GM19328 (cell line): ENCODE results near the gene BID.
"Not testable (repeated sequence)": the region's sequence is repeated elsewhere in the genome, so short reads cannot be mapped to it uniquely, and the experiment has no call there.

Experiments
- ATAC-seq: cut with Tn5 transposase; IDR thresholded peaks from one replicate; pipeline ENCODE4 v1.9.1; 2021; ENCODE audit warnings: mild to moderate bottlenecking, moderate library complexity; ENCODE audit not compliant: unreplicated experiment

BID gene

DNA sequence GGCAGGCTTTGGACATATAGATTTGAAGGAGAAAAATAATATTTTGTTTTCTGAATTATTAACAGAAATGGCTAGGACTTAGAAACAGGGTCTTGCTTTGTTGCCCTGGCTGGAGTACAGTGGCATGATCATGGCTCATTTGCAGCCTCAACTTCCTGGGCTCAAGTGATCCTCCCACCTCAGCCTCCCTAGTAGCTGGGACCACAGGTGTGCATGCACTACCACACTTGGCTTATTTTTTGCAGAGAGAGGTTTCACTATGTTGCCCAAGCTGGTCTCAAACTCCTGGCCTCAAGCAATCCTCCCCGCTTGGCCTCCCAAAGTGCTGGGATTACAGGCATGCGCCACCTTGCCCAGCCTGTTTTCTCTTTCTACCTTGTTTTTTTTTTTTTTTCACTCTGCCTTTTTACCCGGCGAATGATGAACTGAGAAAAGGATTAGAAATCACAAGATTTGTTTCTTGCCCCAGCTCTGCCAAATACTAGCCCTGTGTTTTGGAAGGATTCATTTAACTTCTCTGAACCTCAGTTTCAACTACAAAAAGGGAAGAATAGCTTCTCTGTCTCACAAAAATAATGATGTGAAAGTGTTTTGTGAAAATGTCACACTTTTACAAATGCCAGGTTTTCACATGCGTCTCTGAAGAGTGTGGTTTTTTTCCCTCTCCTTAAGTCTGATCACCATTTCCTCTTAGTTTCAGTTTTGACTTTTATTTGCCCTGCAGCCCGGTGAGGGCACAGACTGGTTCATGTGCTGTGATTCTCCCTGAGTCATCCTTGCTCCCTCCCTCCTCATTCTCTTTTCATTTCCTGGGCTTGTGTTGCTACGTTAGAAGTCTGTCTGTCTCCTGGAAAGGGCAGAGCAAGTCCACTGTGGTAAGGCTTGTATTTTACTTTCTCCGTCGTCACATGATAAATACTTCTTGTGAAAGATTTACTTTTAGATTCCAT lies 68.0 kb downstream of the BID start:
- no peak for ATAC-seq

DNA sequence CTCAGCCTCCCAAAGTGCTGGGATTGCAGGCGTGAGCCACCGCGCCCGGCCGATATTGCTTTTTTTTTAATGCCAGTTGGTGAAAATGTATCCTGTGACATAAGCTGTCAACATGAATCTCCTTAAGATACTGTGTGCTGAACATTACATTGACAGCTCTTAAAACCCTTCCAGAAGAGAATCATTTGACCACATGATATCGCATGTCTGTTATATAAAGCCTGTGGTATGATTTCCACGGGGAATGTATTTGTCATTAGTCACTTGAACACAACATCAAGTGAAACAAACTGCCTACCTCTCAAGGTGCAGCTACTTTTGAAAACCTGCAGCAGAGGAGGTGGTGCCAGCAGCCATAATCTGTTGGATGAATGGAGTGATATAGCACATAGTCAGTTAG lies 68.7 kb downstream of the BID start:
- ATAC-seq: no peak

DNA sequence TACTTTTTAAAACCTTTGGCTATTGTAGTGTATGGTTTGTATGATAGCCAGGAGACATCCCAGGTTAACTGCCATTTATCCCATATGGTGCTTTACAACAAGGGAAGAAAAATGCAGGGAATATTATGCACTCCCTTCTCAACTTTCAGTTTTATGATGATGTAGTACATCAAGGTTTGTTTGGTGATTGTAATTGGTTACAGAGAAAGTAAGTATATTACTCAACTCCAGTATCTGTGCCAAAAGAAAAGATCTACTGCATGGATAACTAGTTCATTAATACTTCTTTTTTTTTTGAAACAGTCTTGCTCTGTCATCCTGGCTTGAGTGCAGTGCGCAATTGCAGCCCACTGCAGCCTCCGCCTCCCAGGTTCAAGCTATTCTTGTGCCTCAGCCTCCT lies 70.5 kb downstream of the BID start:
- ATAC-seq: no peak

DNA sequence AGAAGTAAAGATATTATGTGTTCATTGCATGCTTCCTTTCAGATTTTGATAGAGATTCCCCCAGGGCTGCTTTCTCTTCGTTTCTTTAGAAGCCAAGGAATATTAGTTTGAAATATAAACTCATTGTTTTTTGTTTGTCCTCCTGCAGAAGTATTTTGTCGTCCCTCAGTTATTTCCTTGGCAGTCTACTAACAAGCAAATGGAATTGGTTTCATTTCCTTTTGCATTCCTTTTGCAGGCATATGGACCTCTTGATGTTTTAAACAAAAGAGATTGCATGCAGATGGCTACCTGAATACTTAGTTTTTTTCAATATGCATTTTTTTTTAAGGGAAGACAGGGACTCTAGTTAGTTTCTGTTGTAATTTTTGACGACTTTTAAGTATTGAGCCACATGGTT lies 73.5 kb downstream of the BID start:
- no peak for ATAC-seq

DNA sequence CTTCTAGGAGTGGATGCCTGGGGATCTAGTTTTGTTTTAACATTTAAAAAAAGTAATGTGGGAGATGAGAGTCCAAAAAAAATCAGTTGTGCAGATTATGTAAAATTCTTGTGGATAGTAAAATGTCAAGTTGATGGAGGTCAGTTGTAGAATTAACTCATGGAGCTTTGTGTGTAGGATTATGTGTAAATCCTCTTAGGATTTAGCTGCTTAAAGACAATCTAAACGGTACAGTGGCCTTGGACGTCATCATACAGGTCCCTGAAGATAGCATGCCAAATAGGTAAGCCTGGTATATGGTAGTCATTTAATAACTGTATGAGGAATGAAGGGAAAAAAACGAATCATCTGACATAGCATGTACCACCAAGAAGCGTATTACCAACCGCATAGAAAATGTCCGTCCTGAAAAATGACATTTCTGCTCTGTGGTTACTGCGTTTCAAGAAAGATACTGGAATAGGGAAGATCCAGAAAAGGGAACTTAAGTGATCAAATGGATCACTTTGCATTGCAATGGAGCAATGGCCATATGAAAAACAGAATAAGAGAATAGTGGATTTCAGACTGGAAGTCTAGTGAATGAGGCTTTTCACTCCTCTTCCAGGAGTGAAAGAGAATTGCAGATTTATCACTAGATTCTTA lies 74.5 kb downstream of the BID start:
- ATAC-seq: no peak

DNA sequence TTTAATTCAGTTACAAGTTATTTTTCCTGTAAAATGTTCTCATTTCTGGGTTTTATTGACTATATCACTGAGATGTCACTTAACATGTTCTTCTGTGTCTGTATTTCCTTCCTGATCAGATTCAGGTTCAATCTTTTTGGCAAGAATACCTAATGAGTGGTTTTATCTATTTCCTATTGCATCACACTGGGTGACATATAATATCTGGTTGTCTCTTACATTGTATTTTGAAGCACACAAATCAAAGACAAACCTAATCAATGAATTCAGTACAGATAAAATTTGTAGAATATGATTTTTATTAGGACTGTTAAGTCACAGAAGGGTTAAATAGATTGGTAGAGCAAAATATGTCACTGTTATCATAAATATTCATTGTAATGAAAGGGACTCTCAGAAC lies 75.3 kb downstream of the BID start:
- no peak for ATAC-seq

DNA sequence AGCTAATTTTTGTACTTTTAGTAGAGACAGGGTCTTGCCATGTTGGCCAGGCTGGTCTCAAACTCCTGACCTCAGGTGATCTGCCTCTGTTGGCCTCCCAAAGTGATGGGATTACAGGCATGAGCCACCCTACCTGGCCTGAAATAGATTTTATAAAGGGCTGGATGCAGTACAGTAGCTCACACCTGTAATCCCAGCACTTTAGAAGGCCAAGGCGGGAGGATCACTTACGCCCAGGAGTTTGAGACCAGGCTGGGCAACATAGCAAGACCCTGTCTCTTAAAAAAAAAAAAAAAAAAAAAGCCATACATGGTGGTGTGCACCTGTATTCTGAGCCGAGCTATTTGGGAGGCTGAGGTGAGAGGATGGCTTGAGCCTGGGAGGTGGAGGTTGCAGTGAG lies 76.0 kb downstream of the BID start:
- ATAC-seq: not testable (repeated sequence)

DNA sequence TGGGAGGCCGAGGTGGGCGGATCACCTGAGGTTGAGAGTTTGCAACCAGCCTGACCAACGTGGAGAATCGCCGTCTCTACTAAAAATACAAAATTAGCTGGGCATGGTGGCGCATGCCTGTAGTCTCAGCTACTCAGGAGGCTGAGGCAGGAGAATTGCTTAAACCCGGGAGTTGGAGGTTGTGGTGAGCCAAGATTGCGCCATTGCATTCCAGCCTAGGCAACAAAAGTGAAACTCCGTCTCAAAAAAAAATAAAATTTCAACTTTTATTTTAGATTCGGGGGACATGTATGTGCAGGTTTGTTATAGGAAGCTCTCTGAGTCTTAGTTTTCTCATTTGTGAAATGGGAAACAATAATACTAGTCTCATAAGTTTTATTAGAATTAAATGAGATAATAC lies 77.1 kb downstream of the BID start:
- ATAC-seq: not testable (repeated sequence)

DNA sequence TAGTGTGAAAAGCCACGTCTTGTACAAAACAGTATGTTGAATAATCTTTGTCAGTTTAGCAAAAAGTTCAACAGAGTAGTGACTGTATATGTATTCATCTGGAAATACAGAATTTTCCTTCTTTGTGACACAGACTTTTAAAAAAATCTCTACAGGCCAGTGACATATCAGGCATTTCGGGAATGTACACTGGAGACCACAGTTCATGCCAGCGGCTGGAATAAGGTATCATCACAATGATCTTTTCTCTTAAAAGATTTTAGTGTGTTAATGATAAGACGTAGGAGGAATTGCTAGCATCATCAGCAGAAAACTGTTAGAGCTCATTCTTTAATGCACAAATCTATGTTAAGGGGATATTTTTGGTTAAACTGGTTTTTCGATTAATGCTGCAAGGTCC lies 78.3 kb downstream of the BID start:
- ATAC-seq: no peak

DNA sequence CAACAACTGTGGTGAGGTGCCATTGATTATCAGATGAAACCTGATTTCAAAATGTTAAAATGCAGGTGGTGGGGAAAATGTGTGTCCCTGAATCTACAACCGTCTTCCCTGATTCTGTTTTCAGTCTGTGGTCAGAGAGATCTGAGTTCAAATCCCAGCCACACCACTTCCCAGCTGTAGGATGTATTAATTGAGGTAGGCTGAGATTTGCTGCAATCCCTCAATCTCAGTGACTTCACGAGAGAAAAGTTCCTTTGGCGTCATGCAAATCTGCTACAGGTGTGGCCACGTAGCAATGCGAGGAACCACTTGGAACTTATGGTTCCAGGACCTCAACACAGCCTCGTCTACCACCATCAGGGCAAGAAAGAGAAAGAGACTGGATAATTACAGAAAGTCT lies 79.5 kb downstream of the BID start:
- ATAC-seq: no peak

DNA sequence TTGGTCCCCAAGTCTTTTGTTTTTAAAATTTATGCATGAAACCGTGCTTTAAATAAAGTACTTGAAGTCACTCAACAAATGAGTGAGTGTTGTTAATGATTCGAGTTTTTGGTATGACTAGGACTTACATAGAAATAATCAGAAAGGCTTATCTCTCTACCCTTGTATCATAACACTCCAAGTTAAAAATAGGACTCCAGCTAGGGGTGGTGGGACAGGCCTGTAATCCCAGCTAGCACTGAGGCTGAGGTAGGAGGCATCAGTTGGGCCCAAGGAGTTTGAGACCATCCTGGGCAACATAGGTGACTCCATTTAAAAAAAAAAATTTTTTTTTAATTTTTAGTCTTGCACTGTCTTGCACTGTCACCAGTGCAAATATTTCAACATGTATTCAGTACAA lies 80.1 kb downstream of the BID start:
- ATAC-seq: no peak

DNA sequence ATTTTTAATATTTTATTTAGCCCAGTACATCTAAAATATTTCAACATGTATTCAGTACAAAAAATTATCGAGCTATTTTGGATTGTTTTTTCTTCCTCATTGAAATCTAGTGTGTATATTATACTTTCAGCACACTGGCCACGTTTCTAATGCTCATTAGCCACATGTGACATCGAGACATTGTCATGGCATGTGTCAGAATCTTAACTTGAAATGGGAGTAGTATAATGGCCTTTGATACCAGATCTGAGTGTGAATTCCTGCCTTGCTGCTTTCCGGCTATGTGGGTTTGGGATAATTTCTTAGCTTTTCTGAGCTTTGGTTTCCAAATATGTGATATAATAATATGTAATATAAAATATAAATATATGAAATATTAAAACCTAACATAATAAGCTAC lies 81.4 kb downstream of the BID start:
- ATAC-seq: no peak

DNA sequence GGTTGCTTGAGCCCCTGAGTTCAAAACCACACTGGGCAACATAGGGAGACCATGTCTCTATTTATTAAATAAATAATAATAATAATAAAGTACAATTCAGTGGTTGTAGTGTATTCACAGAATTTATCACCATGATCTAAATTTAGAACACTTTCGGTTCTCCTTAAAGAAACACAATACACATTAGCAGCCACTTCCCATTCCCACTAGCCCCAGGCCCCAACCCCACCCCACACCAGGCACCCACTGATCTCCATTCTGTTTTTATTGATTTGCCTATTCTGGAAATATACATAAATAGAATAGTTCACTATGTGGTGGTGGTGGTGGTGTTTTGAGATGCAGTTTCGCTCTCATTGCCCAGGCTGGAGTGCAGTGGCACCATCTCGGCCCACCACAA lies 90.0 kb downstream of the BID start:
- no peak for ATAC-seq
